GM18526 (cell line): ENCODE results near the gene HENMT1.

ENCODE experiments used
- POLR2A ChIP-seq: IDR thresholded peaks from 3 replicates; pipeline ENCODE4 v1.6.1; 2011; ENCODE audit not compliant: insufficient read length; ENCODE audit errors: extremely low read depth

The HENMT1 gene

GRCh38 chr1:108646265-108646647 lies 14.6 kb downstream of the HENMT1 start:
- no peak for TF ChIP-seq POLR2A

- no peak for TF ChIP-seq POLR2A
Observed at GRCh38 chr1:108645564-108646184, 15.2 kb downstream of the HENMT1 start.

- no peak for TF ChIP-seq POLR2A
Observed at GRCh38 chr1:108644984-108645383, 15.9 kb downstream of the HENMT1 start.

GRCh38 chr1:108643492-108644335 lies 17.2 kb downstream of the HENMT1 start:
- TF ChIP-seq POLR2A = no peak

GRCh38 chr1:108639899-108640560 lies 20.9 kb downstream of the HENMT1 start:
- TF ChIP-seq POLR2A = no peak

- no peak for TF ChIP-seq POLR2A
Observed at GRCh38 chr1:108636876-108637275, 24.0 kb downstream of the HENMT1 start.

GRCh38 chr1:108634521-108634920 lies 26.4 kb downstream of the HENMT1 start:
- no peak for TF ChIP-seq POLR2A

- no peak for TF ChIP-seq POLR2A
Observed at GRCh38 chr1:108628665-108629064, 32.2 kb downstream of the HENMT1 start.

GRCh38 chr1:108627951-108628350 lies 32.9 kb downstream of the HENMT1 start:
- no peak for TF ChIP-seq POLR2A

- no peak for TF ChIP-seq POLR2A
Observed at GRCh38 chr1:108627256-108627655, 33.6 kb downstream of the HENMT1 start.

GRCh38 chr1:108624069-108624468 lies 36.8 kb downstream of the HENMT1 start:
- TF ChIP-seq POLR2A = no peak

GRCh38 chr1:108617724-108618056 lies 43.2 kb downstream of the HENMT1 start:
- TF ChIP-seq POLR2A = no peak

GRCh38 chr1:108617008-108617723 lies 43.7 kb downstream of the HENMT1 start:
- TF ChIP-seq POLR2A = no peak

- no peak for TF ChIP-seq POLR2A
Observed at GRCh38 chr1:108615544-108615943, 45.3 kb downstream of the HENMT1 start.

- no peak for TF ChIP-seq POLR2A
Observed at GRCh38 chr1:108612496-108612895, 48.4 kb downstream of the HENMT1 start.
